Skin of body (tissue), 2 donors: ENCODE measurements around the gene CASKIN1. TPM values are rescaled to one million over a fixed set of nuclear protein-coding genes. Genes with fewer than 3 reads are reported as not detected.
A peak's percentile ranks its signal among the peaks of the same experiment; 100 is the strongest.

Source experiments
- DNase-seq: peaks from one replicate; lab custom pipeline; 2025; lab: John Stamatoyannopoulos, UW
- total RNA-seq: library from RNA; depleted of rRNA; stranded (reverse); fragments of >200 nt; gene quantifications from one replicate; pipeline ENCODE4 v1.2.3, GENCODE V29; 2014

CASKIN1 gene
- total RNA-seq, 1 donor from 2014 or later = 0.79 TPM

GRCh38 chr16:2159175-2159838 is 37.1 kb downstream of the CASKIN1 start:
- DNase-seq = no peak

DNA sequence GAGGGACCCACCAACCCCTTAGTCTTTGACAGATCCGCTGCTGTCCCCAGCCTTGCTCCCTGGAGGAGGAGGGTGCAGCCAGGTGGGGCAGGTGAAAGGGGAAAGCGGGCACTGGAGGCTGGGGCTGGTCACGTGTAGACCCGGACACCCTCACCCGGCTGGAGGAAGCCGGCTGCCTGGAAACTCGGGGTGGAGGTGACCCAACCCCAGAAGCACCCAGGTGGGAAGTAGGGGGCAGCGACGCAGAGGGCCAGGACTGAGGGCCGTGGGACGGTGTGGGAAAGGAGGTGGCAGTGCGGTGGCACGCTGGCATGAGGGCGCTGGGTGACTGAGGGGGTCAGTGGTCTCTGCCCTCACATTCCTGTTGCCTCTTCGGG is 38.2 kb downstream of the CASKIN1 start:
- no peak for DNase-seq

- no peak for DNase-seq
These were observed 38.7 kb downstream of the CASKIN1 start for GRCh38 chr16:2157480-2158261.

DNA sequence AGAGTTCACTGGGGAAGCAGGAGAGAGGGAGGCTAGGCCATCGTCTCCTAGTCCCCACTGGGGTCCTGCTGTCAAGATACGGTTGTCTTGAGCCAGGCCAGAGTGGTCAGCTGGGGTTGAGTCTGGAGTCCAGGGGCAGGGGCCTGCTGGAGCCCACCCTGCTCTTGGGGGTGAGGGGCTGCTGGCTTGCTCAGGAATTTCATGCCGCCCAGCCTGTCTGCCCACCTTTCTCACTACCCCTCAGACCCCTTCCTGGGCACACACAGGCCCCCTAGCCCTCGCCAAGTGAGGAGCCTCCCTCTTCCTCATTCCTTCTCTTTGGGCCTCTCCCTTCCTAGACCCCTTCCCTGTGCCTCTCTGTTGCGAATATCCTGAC is 39.6 kb downstream of the CASKIN1 start:
- DNase-seq = no peak

DNA sequence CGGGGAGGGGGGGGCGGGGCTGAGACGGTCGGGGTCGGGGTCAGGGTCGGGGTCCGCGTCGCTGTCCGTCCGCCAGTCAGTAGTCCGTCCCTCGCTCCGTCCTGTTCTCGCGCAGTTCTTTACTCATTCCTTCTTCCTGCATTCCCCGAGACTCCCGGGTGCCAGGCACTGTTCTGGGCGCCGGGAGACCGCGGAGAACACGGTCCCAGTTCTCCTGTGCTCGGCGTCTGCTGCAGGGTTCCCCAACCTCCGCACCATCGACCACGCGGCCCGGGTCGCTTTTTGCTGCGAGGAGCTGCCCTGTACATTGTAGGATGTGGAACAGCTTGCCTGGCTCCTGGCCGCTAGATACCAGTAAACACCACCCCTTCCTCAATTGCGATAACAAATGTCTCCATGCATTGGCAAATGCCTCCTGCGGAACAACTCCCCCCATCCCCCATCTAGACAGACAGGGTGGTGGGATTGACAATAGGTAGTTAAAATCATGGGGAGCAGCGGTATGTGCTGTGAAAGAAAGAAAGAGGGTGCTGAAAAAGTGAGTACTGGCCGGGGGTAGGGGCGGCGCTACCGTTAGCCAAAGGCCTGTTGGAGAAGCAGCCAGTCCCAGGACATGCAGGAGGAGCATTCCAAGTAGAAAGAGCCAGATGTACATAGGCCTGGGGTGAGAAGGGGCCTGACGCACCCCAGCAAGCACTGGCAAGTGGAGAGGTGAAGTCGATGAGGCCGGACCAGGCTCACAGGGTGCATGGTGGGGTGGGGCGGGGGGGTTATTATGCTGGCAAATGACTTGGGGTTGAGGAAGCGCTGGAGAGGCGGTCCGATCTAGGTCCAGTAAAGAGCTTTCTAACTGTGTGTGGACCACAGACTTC is 40.2 kb downstream of the CASKIN1 start:
- no peak for DNase-seq

- peak; percentile 100 for DNase-seq
These were observed 41.1 kb downstream of the CASKIN1 start, which contains the start of gene TRAF7 for GRCh38 chr16:2155091-2155950. TRAF7 (plus strand) TSS chr16:2155782; CDS start chr16:2163921, 8,139 bp downstream.

DNA sequence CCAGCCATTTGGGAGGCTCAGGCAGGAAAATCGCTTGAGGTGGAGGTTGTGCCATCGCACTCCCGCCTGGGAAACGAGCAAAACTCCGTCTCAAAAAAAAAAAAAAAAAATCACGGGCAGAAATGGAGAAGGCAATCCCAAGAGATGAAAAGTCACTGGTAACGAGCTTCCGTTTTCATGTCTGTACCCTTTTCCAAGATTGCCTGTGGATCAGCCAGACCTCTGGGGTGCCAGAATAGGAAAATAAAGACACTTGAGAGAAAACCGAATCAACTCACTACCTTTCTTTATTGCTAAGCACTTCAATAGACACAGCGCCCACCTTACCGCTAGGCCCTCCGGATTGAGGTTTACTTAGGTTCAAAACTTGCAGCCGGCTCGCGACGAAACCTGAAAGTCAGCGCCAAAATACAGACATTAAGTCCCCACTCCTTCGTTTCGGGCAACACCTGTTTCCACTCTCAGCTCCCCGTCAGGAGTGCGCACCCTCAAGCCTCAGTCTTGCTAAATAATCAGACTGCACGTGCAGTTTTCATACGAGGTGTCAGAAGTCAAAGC is 41.8 kb downstream of the CASKIN1 start:
- no peak for DNase-seq

- DNase-seq = no peak
These were observed 43.5 kb downstream of the CASKIN1 start for GRCh38 chr16:2152695-2153506.

DNA sequence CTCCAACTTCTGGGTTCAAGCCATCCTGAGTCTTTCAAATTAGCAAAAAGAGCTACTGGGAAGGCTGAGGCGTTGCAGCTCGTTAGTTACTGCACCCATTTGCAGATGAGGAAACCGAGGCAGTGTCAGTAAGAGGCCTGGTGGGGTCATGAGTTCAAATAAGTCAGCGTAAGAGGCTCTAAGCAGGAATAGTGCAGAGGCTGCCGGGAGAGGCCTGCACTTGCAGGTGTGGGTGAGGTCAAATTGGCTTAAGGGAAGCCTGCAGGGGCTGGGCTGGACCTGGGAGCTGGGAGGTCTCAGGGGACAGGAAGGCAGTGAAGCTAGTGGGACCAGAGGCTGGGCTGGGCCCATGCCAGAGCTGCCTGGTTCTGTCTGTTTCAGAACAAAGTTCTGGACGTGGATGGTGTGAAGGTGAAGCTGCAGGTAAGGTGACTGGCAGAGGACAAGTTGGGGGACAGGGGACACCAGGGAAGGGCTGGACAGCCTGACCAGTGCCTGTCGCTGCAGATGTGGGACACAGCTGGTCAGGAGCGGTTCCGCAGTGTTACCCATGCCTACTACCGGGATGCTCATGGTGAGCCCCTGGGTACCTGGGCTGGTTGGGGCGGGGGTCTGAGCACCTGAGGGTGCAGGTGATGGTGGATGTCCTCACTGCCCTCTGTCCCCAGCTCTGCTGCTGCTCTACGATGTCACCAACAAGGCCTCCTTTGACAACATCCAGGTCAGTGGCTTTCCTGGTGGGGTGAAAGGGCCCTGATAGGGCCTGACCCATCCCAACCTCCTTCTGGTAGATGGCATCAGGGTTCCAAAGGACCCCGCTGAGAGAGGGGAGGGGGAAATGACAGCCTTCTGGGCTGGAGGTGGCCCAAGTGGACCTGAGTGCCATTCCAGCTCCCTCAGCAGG is 45.0 kb downstream of the CASKIN1 start:
- no peak for DNase-seq

DNA sequence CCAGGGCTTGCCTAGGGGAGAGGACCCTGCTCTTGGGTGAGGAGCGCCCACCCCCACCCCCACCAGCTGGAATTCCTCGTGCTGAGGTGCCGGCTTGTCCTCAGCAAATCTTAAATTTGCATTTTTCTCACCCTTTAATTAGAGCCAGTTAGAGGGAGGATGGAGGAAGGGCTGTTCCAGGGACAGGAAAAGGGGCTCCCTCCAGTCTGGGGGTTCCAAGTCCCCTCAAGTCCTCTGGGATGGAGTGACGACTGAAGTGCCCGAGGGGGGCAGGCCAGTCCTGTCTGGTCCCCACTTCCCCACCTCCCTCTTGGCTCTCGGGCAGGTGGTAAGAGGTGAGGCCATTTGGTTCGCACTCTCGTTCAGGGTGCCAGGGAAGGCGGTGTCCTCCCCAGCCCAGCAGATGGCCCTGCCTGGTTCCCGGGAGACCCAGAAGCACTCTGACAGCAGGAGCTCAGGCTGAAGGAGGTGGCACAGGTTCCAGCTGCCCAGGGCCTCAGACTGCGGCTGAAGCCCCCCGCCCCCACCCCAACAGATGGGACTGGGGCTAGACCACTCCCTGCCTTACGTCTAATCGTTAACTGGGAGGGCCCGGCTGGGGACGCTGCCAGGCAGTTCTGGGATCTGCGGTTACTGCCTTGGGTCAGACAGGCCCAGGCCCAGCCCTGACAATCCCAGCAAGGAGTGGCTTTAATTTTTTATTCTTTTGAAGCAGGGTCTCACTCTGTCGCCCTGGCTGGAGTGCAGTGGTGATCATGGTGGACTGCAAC is 45.8 kb downstream of the CASKIN1 start:
- DNase-seq = no peak

DNA sequence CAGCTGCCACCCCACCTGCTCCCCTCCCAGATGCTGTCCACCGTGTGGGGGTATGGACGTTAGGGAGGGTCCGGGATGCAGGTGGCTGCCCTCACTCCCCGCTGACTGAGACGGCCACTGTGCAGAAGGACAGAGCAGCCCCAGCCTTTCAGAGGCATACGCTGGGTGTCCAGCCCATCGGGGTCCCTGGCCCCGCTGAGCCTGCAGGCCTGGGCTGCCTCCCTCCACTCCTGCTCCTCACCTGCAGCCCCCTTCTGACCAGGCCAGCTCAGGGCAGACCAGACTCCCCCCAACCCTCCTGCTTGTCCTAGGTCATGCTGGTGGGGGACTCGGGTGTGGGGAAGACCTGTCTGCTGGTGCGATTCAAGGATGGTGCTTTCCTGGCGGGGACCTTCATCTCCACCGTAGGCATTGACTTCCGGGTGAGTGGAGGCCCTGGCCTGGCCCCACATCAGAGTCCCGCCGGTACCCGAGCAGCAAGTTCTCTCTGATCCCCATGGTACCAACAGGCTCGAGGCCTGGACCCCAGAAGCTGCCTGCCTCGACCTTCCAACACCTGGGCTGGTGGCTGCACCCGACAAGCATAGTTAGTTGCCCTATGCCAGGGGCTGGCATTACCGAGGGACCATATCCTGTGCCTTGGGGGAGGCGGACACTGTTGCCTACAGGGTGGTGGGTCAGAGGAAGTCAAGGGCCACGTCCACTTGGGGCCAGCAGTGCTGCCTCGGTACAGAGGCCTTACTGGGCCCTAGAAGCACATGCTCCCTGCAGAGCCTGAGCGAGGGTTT is 46.6 kb downstream of the CASKIN1 start:
- DNase-seq = no peak

DNA sequence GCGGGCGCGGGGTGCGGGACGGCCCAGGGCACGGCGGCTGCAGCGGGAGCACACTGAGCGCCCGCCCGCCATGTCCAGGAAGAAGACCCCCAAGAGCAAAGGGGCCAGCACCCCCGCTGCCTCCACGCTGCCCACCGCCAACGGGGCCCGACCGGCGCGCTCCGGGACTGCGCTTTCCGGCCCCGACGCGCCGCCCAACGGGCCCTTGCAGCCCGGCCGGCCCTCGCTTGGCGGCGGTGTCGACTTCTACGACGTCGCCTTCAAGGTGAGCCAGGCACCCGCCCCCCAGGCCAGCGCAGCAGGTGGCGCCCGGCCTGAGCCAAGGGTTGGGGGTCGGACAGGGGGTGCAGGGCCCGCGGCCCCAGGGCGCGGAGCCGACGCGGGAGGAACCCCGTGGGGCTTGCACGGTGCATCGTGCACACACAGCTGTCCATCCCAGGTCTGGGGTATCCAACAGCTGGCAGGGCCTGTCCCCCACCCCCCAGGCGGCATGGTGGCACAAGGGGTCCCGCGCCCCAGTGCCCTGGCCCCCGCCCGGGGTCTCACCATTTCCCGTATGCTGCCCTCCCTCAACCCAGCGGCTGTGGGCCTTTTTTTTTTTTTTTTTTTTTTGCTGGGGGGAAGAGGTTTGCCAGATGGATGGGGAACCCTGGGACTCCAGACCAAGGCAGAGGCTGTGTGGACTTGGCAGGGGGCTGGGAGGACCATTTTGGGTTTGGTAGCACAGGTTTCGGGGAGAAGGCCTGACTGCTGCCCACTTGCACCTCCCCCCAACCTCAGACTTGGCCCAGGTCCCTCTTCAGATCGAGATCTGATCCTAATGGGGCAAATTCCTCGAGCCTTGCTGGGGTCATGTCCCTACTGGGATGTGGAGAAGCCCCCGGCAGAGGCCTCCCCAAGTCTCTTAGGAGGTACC is 47.4 kb downstream of the CASKIN1 start:
- DNase-seq = no peak

DNA sequence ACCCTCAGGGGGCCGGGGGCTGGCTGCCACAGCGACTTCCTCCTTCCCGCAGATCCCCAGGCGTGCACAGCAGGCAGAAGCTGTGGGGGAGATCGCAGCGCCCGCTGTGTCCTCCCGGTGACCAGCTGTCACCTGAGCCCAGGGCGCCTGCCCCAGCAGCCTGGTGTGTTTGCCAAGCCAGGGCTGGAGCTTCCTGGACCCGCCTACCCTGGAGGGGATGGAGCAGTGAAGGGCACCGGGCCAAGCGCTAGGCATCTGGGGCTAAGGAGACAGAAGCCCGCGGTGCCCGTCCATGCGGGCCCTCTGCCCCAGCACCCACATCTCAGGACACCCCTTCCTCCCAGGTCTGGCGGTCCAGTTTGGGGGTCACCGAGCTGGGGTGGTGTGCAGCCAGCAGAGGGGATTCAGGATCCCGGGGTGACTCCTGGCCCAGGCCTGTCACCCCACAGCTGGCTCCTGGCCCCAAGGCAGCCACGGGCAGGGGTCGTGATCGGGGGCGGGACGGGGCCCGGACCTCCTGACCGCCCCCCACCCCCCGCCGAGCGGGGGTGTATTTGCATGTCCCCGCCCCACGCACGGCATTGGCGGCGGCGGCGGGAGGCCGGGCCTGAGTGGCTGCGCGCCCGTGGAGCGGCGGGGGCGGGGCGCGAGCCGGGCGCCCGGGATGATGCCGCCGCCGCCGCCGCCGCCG is 48.3 kb downstream of the CASKIN1 start, which contains the start of gene RAB26:
TSS of gene RAB26 (plus strand) at position 645 of the 691 bp plus-strand sequence. CDS start 159 bp downstream, outside the sequence.
- no peak for DNase-seq

DNA sequence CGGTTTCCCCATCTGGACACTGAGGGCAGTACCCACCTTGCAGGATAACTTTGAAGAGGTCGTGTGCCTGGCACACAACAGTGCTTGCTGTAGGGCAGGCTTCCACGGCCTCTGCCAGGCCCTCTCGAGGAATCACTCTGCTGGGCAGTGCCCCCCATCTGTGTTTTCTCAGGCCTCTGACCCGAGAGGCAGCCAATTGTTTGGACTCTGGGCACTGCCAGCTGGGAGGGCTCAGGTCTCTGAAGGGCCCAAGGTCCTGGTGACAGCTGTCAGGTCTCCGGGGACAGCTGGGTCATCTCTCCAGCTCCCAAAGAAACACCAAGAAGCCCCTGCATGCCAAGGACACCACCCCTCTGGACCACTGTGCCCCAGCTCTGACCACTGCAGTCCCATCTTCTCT is 49.0 kb downstream of the CASKIN1 start:
- DNase-seq = no peak

DNA sequence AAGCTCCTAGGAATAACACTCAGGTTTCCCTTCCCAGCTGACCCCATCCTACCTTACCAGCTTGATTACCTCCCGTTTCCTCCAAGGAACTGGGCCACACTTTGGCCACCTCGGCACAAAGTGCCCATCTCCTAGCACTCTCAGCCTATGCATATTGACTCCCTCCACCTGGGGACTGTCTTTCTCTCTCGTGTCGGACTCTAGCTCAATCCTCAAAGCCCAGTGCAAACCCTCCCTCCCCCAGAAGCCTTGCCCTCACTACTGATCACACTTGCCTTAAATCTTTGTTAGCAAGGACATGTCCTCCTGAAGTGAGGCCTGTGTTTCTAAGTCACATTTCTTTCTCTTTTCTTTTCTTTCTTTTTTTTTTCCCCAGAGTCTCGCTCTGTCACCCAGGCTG is 50.6 kb downstream of the CASKIN1 start:
- no peak for DNase-seq
